Breast epithelium (tissue), 3 donors: ENCODE results near the gene ZFHX3.

Experiments
- POLR2A ChIP-seq: fragments of 450-650 bp; IDR thresholded peaks from one replicate; pipeline ENCODE4 v1.6.1; 2016; ENCODE audit warnings: antibody characterized with exemption, mild to moderate bottlenecking, moderate library complexity
- POLR2AphosphoS5 ChIP-seq, 3 donors: sonication (generic); formaldehyde crosslinking; IDR thresholded peaks; one replicate each; pipeline ENCODE4 v1.6.1; 2017; ENCODE audit warnings: antibody characterized with exemption in 3 of 3
- TF ChIP-seq, protein P1 (sequence below), 3 donors: fragments of 450-650 bp; IDR thresholded peaks; one replicate each; pipeline ENCODE4 v1.5.1; 2016 to 2017; ENCODE audit warnings: antibody characterized with exemption in 3 of 3, mild to moderate bottlenecking in 3 of 3, moderate library complexity in 3 of 3

DNA sequence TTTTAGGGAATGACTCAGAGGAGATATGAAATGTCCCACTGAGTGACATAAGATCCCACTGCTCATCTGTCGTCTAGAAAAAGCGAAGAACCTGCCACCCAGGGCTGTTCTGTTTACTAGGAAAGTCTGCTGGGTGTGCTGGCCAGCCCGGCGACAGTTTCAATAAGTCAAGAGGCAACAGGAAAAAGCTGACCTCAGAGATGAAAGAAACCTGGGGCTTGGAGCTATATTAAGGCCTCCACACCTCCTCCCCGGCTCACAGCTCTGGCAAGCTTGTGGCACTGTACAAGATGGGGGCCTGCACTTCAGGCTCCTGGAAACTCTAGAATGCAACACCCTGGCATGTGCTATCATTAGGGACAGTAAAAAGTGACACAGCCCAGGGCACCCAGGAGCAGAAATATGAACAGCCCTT, 10.6 kb downstream of the ZFHX3 start:
- TF ChIP-seq POLR2A, result no peak
- TF ChIP-seq, protein P1, sequence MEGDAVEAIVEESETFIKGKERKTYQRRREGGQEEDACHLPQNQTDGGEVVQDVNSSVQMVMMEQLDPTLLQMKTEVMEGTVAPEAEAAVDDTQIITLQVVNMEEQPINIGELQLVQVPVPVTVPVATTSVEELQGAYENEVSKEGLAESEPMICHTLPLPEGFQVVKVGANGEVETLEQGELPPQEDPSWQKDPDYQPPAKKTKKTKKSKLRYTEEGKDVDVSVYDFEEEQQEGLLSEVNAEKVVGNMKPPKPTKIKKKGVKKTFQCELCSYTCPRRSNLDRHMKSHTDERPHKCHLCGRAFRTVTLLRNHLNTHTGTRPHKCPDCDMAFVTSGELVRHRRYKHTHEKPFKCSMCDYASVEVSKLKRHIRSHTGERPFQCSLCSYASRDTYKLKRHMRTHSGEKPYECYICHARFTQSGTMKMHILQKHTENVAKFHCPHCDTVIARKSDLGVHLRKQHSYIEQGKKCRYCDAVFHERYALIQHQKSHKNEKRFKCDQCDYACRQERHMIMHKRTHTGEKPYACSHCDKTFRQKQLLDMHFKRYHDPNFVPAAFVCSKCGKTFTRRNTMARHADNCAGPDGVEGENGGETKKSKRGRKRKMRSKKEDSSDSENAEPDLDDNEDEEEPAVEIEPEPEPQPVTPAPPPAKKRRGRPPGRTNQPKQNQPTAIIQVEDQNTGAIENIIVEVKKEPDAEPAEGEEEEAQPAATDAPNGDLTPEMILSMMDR (IDR thresholded peaks at IDR 0.05), result no peak
- TF ChIP-seq POLR2AphosphoS5 (IDR thresholded peaks at IDR 0.05), result no peak
